PFSK-1 (cell line): ENCODE measurements around the gene ERVW-1.

Source experiments
- FOXP2 ChIP-seq: optimal IDR thresholded peaks from 2 replicates; pipeline ENCODE3; 2011; ENCODE audit warnings: borderline replicate concordance, control low read depth, inconsistent platforms; ENCODE audit not compliant: insufficient read depth; ENCODE audit errors: extremely low read length, extremely low read depth
- POLR2AphosphoS5 ChIP-seq: IDR thresholded peaks from 2 replicates; pipeline ENCODE4 v1.6.1; 2012; ENCODE audit warnings: low read depth, mild to moderate bottlenecking, control low read depth, low read length, moderate library complexity
- REST ChIP-seq, 2 experiments: IDR thresholded peaks; 2 replicates each; pipeline versions ENCODE4 v1.6.1 to v1.8.0; 2011 to 2012; ENCODE audit warnings: low read depth in 2 of 2, low read length in 2 of 2, control low read depth in 1 of 2, inconsistent platforms in 1 of 2, mild to moderate bottlenecking in 1 of 2, moderate library complexity in 1 of 2; ENCODE audit not compliant: insufficient read depth in 1 of 2
- SIN3A ChIP-seq: IDR thresholded peaks from 2 replicates; pipeline ENCODE4 v1.6.1; 2012; ENCODE audit warnings: mild to moderate bottlenecking, low read length, moderate library complexity, borderline replicate concordance; ENCODE audit not compliant: insufficient read depth
- TAF1 ChIP-seq: IDR thresholded peaks from 2 replicates; pipeline ENCODE4 v1.6.1; 2012; ENCODE audit warnings: low read length, control low read depth, borderline replicate concordance; ENCODE audit not compliant: insufficient read depth

ERVW-1 gene

DNA sequence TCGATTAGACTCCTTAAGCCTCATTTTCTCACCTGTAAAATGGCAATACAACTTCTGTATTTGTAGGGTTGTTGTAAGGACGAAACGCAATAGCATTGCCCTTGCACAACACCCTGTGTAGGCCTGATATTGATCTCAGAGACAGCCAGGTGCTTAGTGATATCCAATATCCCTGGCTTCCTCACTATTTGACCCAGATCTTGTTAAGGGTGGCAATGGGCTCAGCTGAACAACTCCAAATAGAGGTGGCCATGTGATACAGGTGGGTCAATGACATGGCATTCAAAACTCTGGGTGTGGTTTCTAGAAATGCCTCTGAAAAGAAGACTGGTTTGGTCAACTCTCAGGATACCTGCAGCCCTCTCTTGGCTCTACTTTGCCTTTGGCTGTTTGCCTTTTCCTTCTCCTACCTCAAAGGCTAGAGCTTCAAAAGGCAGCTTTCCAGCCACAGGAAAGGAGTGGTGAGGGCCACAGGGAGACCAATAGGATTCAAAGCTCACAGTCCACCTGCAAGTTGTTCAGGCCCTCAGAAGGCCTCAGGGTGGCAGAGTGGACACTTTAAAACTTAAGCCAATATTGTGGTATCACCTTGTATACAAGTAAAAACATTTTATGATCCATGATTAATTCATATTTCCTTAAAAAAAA lies 45.3 kb downstream of the ERVW-1 start:
- TF ChIP-seq REST (IDR thresholded peaks at IDR 0.05; ENCODE audit: insufficient read depth in 1 of 2, low read depth in 2 of 2, low read length in 2 of 2) = no peak
- TF ChIP-seq FOXP2 = no peak
- TF ChIP-seq POLR2AphosphoS5 = no peak
- no peak for TF ChIP-seq TAF1
- no peak for TF ChIP-seq SIN3A

DNA sequence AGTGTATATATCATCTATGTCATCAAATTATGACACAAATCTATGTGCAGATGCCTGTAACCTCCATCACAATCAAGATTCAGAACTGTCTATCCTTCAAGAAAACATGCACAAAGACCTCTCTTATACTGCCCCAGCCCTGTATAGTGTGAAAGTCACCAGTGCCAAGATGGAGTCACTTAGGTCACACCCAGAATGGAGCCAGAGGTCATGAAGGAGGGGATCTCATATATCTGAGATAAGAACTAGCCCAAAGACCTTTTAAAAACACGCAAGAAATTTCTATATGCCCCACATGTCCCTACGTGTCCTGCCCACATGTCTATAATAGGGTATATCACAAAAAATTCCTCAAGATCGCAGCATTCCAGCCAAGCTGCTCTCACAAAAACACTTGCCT lies 50.6 kb downstream of the ERVW-1 start:
- no peak for TF ChIP-seq FOXP2

GRCh38 chr7:92425311-92425947 lies 52.3 kb downstream of the ERVW-1 start:
- TF ChIP-seq TAF1 = no peak
- no peak for TF ChIP-seq REST (IDR thresholded peaks at IDR 0.05; ENCODE audit: insufficient read depth in 1 of 2, low read depth in 2 of 2, low read length in 2 of 2)
- no peak for TF ChIP-seq POLR2AphosphoS5

GRCh38 chr7:92423710-92424131 lies 54.0 kb downstream of the ERVW-1 start:
- TF ChIP-seq FOXP2 (no peak), TAF1 (no peak), REST (IDR thresholded peaks at IDR 0.05; ENCODE audit: insufficient read depth in 1 of 2, low read depth in 2 of 2, low read length in 2 of 2) (no peak), POLR2AphosphoS5 (no peak), SIN3A (no peak)

DNA sequence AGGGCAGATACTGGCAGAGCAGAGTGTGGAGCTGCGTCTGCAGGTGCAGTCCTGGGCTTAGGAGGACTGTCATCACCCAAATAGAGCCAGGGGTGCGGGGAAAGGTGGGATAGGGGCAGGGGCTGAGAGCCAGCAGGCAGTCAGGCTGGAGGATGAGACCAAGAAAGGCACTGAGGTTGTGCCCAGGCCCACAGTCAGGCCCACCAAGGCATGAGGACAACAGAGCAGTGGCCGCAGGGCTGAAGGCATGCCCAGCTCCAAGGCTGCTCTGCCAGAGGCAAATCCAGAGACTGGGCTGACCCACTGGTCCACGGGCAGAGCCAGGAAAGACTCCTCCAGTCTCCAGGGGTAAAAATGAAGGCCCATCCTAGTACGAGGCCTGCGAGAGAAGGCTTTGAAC lies 54.8 kb downstream of the ERVW-1 start:
- no peak for TF ChIP-seq TAF1

GRCh38 chr7:92421676-92422435 lies 55.9 kb downstream of the ERVW-1 start:
- TF ChIP-seq FOXP2 = no peak
- TF ChIP-seq POLR2AphosphoS5 = no peak
- TF ChIP-seq SIN3A = no peak
- TF ChIP-seq TAF1 = no peak
- no peak for TF ChIP-seq REST (IDR thresholded peaks at IDR 0.05; ENCODE audit: insufficient read depth in 1 of 2, low read depth in 2 of 2, low read length in 2 of 2)
